K562 (cell line): ENCODE measurements around the gene TAF8. TPM values are rescaled to one million over a fixed set of nuclear protein-coding genes. Genes with fewer than 3 reads are reported as not detected.

Source experiments
- ATAC-seq: fragments of 200-7000 bp; cut with Tn5 transposase; 3 replicates; pipeline ENCODE4 v1.9.1; 2020; ENCODE audit warnings: moderate library complexity
- BruUV-seq: library from RNA; stranded (reverse); fragments of 400-500 nt; replicated peaks from 2 replicates; lab custom pipeline; 2021; lab: Mats Ljungman, UMichigan
- CTCF ChIA-PET: fragments of 300-600 bp; formaldehyde crosslinking; extraction: SDS; loops from one replicate; lab custom pipeline; 2021; ENCODE audit warnings: low intra/inter-chr PET ratio; lab: Yijun Ruan, JAX
- POLR2A ChIA-PET: fragments of 300-600, 350-650 bp; sonication (Branson Sonifier 250); formaldehyde crosslinking; extraction: SDS; loops from one replicate; lab custom pipeline; 2021; ENCODE audit warnings: antibody characterized with exemption, inconsistent platforms; lab: Yijun Ruan, JAX
- DNase-seq, 4 experiments: peaks; one replicate each; pipeline versions ENCODE4 v3.0.0 to v3.0.0-alpha.2; 2011 to 2018; ENCODE audit warnings: low spot score in 3 of 4, mixed read lengths in 3 of 4; ENCODE audit errors: extremely low read depth in 1 of 4
- FAIRE-seq: peaks from 2 replicates; lab custom pipeline; 2011; peaks lifted over from hg19 to GRCh38; lab: Jason Lieb, UNC
- H2AFZ ChIP-seq: 2 replicates; pipeline ENCODE4 v1.6.0; 2011; ENCODE audit warnings: low read depth, low read length, control low read depth, inconsistent platforms
- H3K27ac ChIP-seq: fragments of 200-600 bp; 3 replicates; pipeline ENCODE4 v1.8.0; 2011; ENCODE audit warnings: low read depth, mild to moderate bottlenecking, control low read depth, inconsistent platforms, low read length, moderate library complexity, mixed read lengths; ENCODE audit errors: extremely low read depth
- H3K27me3 ChIP-seq, 2 experiments: fragments of 300-600 bp in 1 of 2; 2 replicates in 1 of 2; 3 replicates in 1 of 2; pipeline versions ENCODE4 v1.6.0 to v1.8.0; 2011; ENCODE audit warnings: inconsistent platforms in 2 of 2, low read length in 2 of 2, mild to moderate bottlenecking in 1 of 2, mixed read lengths in 1 of 2, moderate library complexity in 1 of 2; ENCODE audit not compliant: control insufficient read depth in 2 of 2, insufficient read depth in 2 of 2
- H3K36me3 ChIP-seq: fragments of 300-600 bp; 3 replicates; pipeline ENCODE4 v1.8.0; 2011; ENCODE audit warnings: mild to moderate bottlenecking, low read length, inconsistent platforms; ENCODE audit not compliant: control insufficient read depth, insufficient read depth
- H3K4me1 ChIP-seq, 2 experiments: fragments of 200-600 bp in 1 of 2; replicated peaks in 1 of 2; 2 replicates in 1 of 2; 3 replicates in 1 of 2; pipeline versions ENCODE4 v1.5.1 to v1.8.0; 2011; ENCODE audit warnings: inconsistent platforms in 2 of 2, low read length in 2 of 2, mild to moderate bottlenecking in 1 of 2, mixed read lengths in 1 of 2, moderate library complexity in 1 of 2; ENCODE audit not compliant: control insufficient read depth in 2 of 2, insufficient read depth in 2 of 2
- H3K4me2 ChIP-seq: 2 replicates; pipeline ENCODE4 v1.6.1; 2011; ENCODE audit warnings: low read length, control low read depth, inconsistent platforms, mixed read lengths; ENCODE audit not compliant: insufficient read depth
- H3K4me3 ChIP-seq: fragments of 200-600 bp; sonication (generic), shearing (Covaris generic); 2 replicates; pipeline ENCODE4 v1.5.1; 2016; ENCODE audit warnings: control low read depth, inconsistent platforms
- H3K79me2 ChIP-seq: fragments of 200-600 bp; 3 replicates; pipeline ENCODE4 v1.8.0; 2011; ENCODE audit warnings: low read length, inconsistent platforms; ENCODE audit not compliant: control insufficient read depth, insufficient read depth
- H3K9ac ChIP-seq, 2 experiments: 2 replicates each; pipeline versions ENCODE4 v1.6.0 to v1.6.1; 2011; ENCODE audit warnings: low read depth in 2 of 2, low read length in 2 of 2, control low read depth in 1 of 2, inconsistent platforms in 1 of 2, mild to moderate bottlenecking in 1 of 2, mixed read lengths in 1 of 2; ENCODE audit not compliant: insufficient read depth in 1 of 2
- H3K9me1 ChIP-seq: one replicate; pipeline ENCODE4 v1.6.0; 2011; ENCODE audit warnings: inconsistent platforms, mild to moderate bottlenecking, low read length, moderate library complexity; ENCODE audit not compliant: control insufficient read depth, insufficient read depth
- H3K9me3 ChIP-seq: replicated peaks from 2 replicates; pipeline ENCODE4 v1.5.1; 2011; ENCODE audit warnings: low read depth, low read length, inconsistent platforms; ENCODE audit not compliant: control insufficient read depth, insufficient read depth
- H4K20me1 ChIP-seq: replicated peaks from 2 replicates; pipeline ENCODE4 v1.6.1; 2011; ENCODE audit warnings: low read length, inconsistent platforms, mixed read lengths; ENCODE audit not compliant: control insufficient read depth, insufficient read depth
- BCOR ChIP-seq: fragments of 450-650 bp; IDR thresholded peaks from 2 replicates; pipeline ENCODE4 v1.6.1; 2016
- CC2D1A ChIP-seq: fragments of 450-650 bp; IDR thresholded peaks from 2 replicates; pipeline ENCODE4 v1.6.1; 2017; ENCODE audit warnings: mild to moderate bottlenecking
- CTCF ChIP-seq, 3 experiments: IDR thresholded peaks in 2 of 3; conservative IDR thresholded peaks in 1 of 3; 2 replicates each; pipeline ENCODE4 v1.5.1; 2011 to 2012; ENCODE audit warnings: low read length in 3 of 3, mild to moderate bottlenecking in 3 of 3, control low read depth in 2 of 3, improper control_type of control experiment in 1 of 3, inconsistent platforms in 1 of 3, low read depth in 1 of 3, mixed read lengths in 1 of 3, moderate library complexity in 1 of 3; ENCODE audit not compliant: insufficient read depth in 2 of 3
- MLLT1 ChIP-seq, 2 experiments: fragments of 450-650 bp; IDR thresholded peaks; 2 replicates each; pipeline ENCODE4 v1.6.1; 2016
- PML ChIP-seq: IDR thresholded peaks from 2 replicates; pipeline ENCODE4 v1.6.1; 2012; ENCODE audit warnings: low read length, inconsistent platforms
- SMAD4 ChIP-seq: fragments of 250-450 bp; sonication (Bioruptor Pico); conservative IDR thresholded peaks from 2 replicates; pipeline ENCODE4 v1.8.0; 2021; ENCODE audit warnings: inconsistent platforms, mild to moderate bottlenecking, moderate library complexity
- SMARCE1 ChIP-seq: fragments of 450-650 bp; IDR thresholded peaks from 2 replicates; pipeline ENCODE4 v1.7.1; 2016; ENCODE audit warnings: mild to moderate bottlenecking
- STAG1 ChIP-seq: sonication (generic); formaldehyde crosslinking; IDR thresholded peaks from 2 replicates; pipeline ENCODE4 v1.5.0; 2020; ENCODE audit warnings: missing genetic modification reagents, borderline replicate concordance
- ZMIZ1 ChIP-seq, 2 experiments: fragments of 150-350 bp in 1 of 2; IDR thresholded peaks; 2 replicates each; pipeline ENCODE4 v1.6.1; 2012 to 2016; ENCODE audit warnings: low read depth in 2 of 2, low read length in 2 of 2, mild to moderate bottlenecking in 1 of 2, moderate library complexity in 1 of 2
- ZNF395 ChIP-seq: fragments of 200-800 bp; sonication (Bioruptor generic); IDR thresholded peaks from 2 replicates; pipeline ENCODE4 v1.6.1; 2017; ENCODE audit warnings: missing genetic modification characterization, missing compliant biosample characterization
- WGBS: fragments of 100-300 bp; shearing (Covaris generic); methylation state at CpG from one replicate; pipeline ENCODE4 v1.1.6; 2016; ENCODE audit warnings: low coverage, mixed read lengths; ENCODE audit not compliant: insufficient coverage; ENCODE audit errors: missing lambda C conversion rate; 5-methylcytosine and 5-hydroxymethylcytosine counted together
- in situ Hi-C: fragments of 300-500 bp; cut with MboI; formaldehyde crosslinking; loops from 4 replicates; pipeline ENCODE4 v1.15.0; 2018; ENCODE audit warnings: inconsistent platforms, mixed read lengths
- intact Hi-C: fragments of 100-400 bp; cut with micrococcal nuclease; formaldehyde crosslinking; loops from 2 replicates; pipeline ENCODE4 v1.14.2; 2022
- polyA plus RNA-seq, 8 experiments: library from polyadenylated mRNA; depleted of rRNA in 4 of 8; stranded (reverse) in 5 of 8; unstranded in 3 of 8; fragments of >200 nt; fragmentation: Nextera tagmentation in 2 of 8; fragmentation: Illumina TruSeq in 1 of 8; extraction: Ambion mirVana in 2 of 8; extraction: Trizol in 1 of 8; gene quantifications; 2 replicates each; pipeline versions ENCODE4 v1.2.1 to v1.2.3, GENCODE V29; 2011 to 2014; ENCODE audit warnings: inconsistent platforms in 1 of 8, missing spikeins in 1 of 8
- total RNA-seq, 7 experiments: library from RNA; depleted of rRNA in 6 of 7; stranded (reverse); fragments of >200 nt in 6 of 7; fragmentation: Illumina TruSeq in 2 of 7; extraction: Trizol in 2 of 7; gene quantifications; 2 replicates each; pipeline versions ENCODE4 v1.2.1 to v1.2.3, GENCODE V29; 2011 to 2021; ENCODE audit warnings: low replicate concordance in 1 of 7

TAF8 gene
- total and polyA plus RNA-seq, 9 of the 15 experiments (the other 6 are each of a cell fraction or from before 2014, with no cell fraction given) = 29.4 to 84.0 (median 52.6) TPM

GRCh38 chr6:42128460-42129359, 78.4 kb downstream of the TAF8 start:
- H3K4me2 ChIP-seq = peak overlapping the region; percentile 44
- H3K27ac ChIP-seq = no peak overlapping the region
- peak; percentile 51 for FAIRE-seq
- 30% methylated on average over 25 of the region's 25 CpGs for WGBS
- H3K9me3 ChIP-seq = no peaks in the 10 kb centered on the region
- peak overlapping the region; percentile 9 to 61; a peak in 3 of 4 replicates for H3K9ac ChIP-seq
- intact Hi-C loops = loop anchor here (2.0 kb wide), 1 partner anchor 54 kb away; no protein-coding TSS in a partner anchor
- in situ Hi-C loops = no loop called here
- H3K27me3 ChIP-seq = peaks cover 0 to 6% of the 10 kb centered on the region in 2 experiments; a peak in 1 of 5 replicates
- H3K4me1 ChIP-seq = peaks cover 12 to 27% of the 10 kb centered on the region in 2 experiments; a peak in 4 of 5 replicates
- H3K4me3 ChIP-seq = no peak overlapping the region
- ChIA-PET POLR2A (interaction anchor here (0.6 to 1.4 kb wide), 11 partner anchors 9 to 174 kb away, joined by 3 to 8 read pairs (median 3); no protein-coding TSS in a partner anchor), CTCF (interaction anchor here (0.8 to 1.7 kb wide), 3 partner anchors 36 to 341 kb away, joined by 3 to 7 read pairs (median 3); partner anchors contain the start of gene TOMM6)
- ATAC-seq = peak; percentile 71
- no TSS peak for BruUV-seq
- H3K36me3 ChIP-seq = no peaks in the 10 kb centered on the region
- no peaks in the 10 kb centered on the region for H3K9me1 ChIP-seq
- H4K20me1 ChIP-seq = no peaks in the 10 kb centered on the region; the same call in 1 of the 2 replicates
- DNase-seq = peak; percentile 41 to 77 (median 60)
- H2AFZ ChIP-seq = peak overlapping the region; percentile 33; the same call in 1 of the 2 replicates
- no peaks in the 10 kb centered on the region for H3K79me2 ChIP-seq
- TF ChIP-seq SMAD4 = peak; percentile 62
- TF ChIP-seq BCOR = peak; percentile 83; the same call in 1 of the 2 replicates
- TF ChIP-seq ZMIZ1 (IDR thresholded peaks at IDR 0.05; ENCODE audit: low read depth in 2 of 2, low read length in 2 of 2) = 0 out of 4 replicates have a peak, but pooled peaks of 1 of the 2 experiments have one; percentile 42
- TF ChIP-seq ZNF395 (CRISPR knock-in tag) = peak; percentile 91; the same call in 1 of the 2 replicates
- peak; percentile 63 for TF ChIP-seq CC2D1A
- TF ChIP-seq CTCF (IDR thresholded peaks at IDR 0.05 in 2 of 3, conservative IDR thresholded peaks at IDR 0.05 in 1 of 3; ENCODE audit: insufficient read depth in 2 of 3, low read depth in 1 of 3, low read length in 3 of 3) = peak; percentile 38 to 62 (median 54); a peak in 5 of 6 replicates
- peak in 1 of 2 experiments; percentile 93; a peak in 2 of 4 replicates for TF ChIP-seq MLLT1 (IDR thresholded peaks at IDR 0.05)
- TF ChIP-seq SMARCE1 = peak; percentile 37; the same call in 1 of the 2 replicates
- peak; percentile 37; the same call in 1 of the 2 replicates for TF ChIP-seq STAG1 (CRISPR knock-in tag)
- TF ChIP-seq PML = peak; percentile 85
